Fibroblast of lung (primary cell): ENCODE results near the gene COL4A1. TPM values are rescaled to one million over a fixed set of nuclear protein-coding genes. Genes with fewer than 3 reads are reported as not detected.

Source experiments
- DNase-seq, 2 donors: peaks; one replicate each; pipeline versions ENCODE4 v3.0.0 to v3.0.0-alpha.2; 2010; ENCODE audit warnings: low read depth in 2 of 2
- H2AFZ ChIP-seq: 2 replicates; pipeline ENCODE4 v1.5.1; 2012; ENCODE audit warnings: low read length, control low read depth, inconsistent platforms
- H3K27ac ChIP-seq: 2 replicates; pipeline ENCODE4 v1.5.1; 2011; ENCODE audit warnings: low read length, control low read depth; ENCODE audit not compliant: insufficient read depth
- H3K27me3 ChIP-seq: 2 replicates; pipeline ENCODE4 v1.5.1; 2011; ENCODE audit warnings: mild to moderate bottlenecking, low read length; ENCODE audit not compliant: control insufficient read depth, insufficient read depth
- H3K36me3 ChIP-seq: 2 replicates; pipeline ENCODE4 v1.5.1; 2011; ENCODE audit warnings: low read length; ENCODE audit not compliant: control insufficient read depth, insufficient read depth
- H3K4me1 ChIP-seq: 2 replicates; pipeline ENCODE4 v1.5.1; 2011; ENCODE audit warnings: low read length; ENCODE audit not compliant: control insufficient read depth, insufficient read depth; ENCODE audit errors: extremely low read depth
- H3K4me2 ChIP-seq: 2 replicates; pipeline ENCODE4 v1.5.1; 2011; ENCODE audit warnings: low read length, control low read depth; ENCODE audit not compliant: insufficient read depth; ENCODE audit errors: extremely low read depth
- H3K4me3 ChIP-seq, 4 experiments: fragments of 200-600 bp in 1 of 4; sonication (generic) in 1 of 4; replicated peaks in 1 of 4; 2 replicates each; pipeline ENCODE4 v1.5.1; 2011 to 2016; ENCODE audit warnings: low read length in 4 of 4, low read depth in 3 of 4, mild to moderate bottlenecking in 3 of 4, control low read depth in 2 of 4, inconsistent platforms in 1 of 4, mixed read lengths in 1 of 4; ENCODE audit not compliant: insufficient read depth in 1 of 4; ENCODE audit errors: control extremely low read depth in 1 of 4
- H3K79me2 ChIP-seq: 2 replicates; pipeline ENCODE4 v1.5.1; 2012; ENCODE audit warnings: mild to moderate bottlenecking, low read length, inconsistent platforms; ENCODE audit not compliant: control insufficient read depth, insufficient read depth
- H3K9ac ChIP-seq: 2 replicates; pipeline ENCODE4 v1.5.1; 2011; ENCODE audit warnings: mild to moderate bottlenecking, low read length, control low read depth; ENCODE audit not compliant: insufficient read depth
- H3K9me3 ChIP-seq: 2 replicates; pipeline ENCODE4 v1.5.1; 2012; ENCODE audit warnings: low read depth, low read length; ENCODE audit not compliant: control insufficient read depth, insufficient read depth
- H4K20me1 ChIP-seq: 2 replicates; pipeline ENCODE4 v1.5.1; 2011; ENCODE audit warnings: low read length; ENCODE audit not compliant: control insufficient read depth, insufficient read depth; ENCODE audit errors: extremely low read depth
- CTCF ChIP-seq, 2 donors: IDR thresholded peaks in 1 of 2; conservative IDR thresholded peaks in 1 of 2; 1 replicate in 1 of 2; 2 replicates in 1 of 2; pipeline ENCODE4 v1.5.1; 2011 to 2012; ENCODE audit warnings: low read length in 2 of 2, control low read depth in 1 of 2, inconsistent platforms in 1 of 2, low read depth in 1 of 2, mild to moderate bottlenecking in 1 of 2
- EZH2 ChIP-seq: IDR thresholded peaks from 2 replicates; pipeline ENCODE4 v1.5.1; 2012; ENCODE audit warnings: low read length, control low read depth, mild to moderate bottlenecking; ENCODE audit errors: missing control alignments
- polyA plus RNA-seq, 2 donors: library from polyadenylated mRNA; depleted of rRNA in 1 of 2; stranded (reverse) in 1 of 2; unstranded in 1 of 2; fragments of >200 nt; gene quantifications; 2 replicates each; pipeline ENCODE4 v1.2.1, GENCODE V29; 2011 to 2012; ENCODE audit warnings: missing spikeins in 1 of 2
- total RNA-seq: library from RNA; depleted of rRNA; stranded (reverse); fragments of >200 nt; gene quantifications from 2 replicates; pipeline ENCODE4 v1.2.1, GENCODE V29; 2014

The COL4A1 gene
- total and polyA plus RNA-seq, 2 donors (not counting 1 experiment from before 2014, with no cell fraction given) = 34.0 to 607 TPM

- H3K27ac ChIP-seq = peak overlapping the region; percentile 26
Measured at GRCh38 chr13:110280231-110280813, 26.6 kb downstream of the COL4A1 start.

DNA sequence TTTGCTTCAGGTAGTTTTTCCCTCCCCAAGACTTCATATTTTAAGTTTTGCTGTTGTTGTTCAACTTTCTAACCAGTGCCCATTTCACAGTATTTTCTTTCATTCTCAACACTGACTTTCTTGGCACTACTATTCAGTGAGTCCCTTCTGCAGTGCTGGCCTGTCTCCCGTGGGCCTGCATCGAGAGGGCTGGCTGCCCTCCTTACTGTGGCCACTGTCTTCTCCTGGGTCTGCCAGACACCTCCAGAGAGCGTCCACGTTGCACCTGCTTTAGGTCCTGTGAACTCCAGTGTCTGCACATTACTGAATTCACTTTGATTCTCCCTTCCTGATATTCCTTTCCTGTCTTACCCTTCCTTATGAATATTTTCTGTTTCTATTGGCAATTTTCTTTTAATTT is 27.3 kb downstream of the COL4A1 start:
- peaks cover 34% of the 10 kb centered on the region for H3K4me1 ChIP-seq
- no peak for DNase-seq

More at GRCh38 chr13:110280231-110280813, 26.6 kb downstream of the COL4A1 start:
- H3K9ac ChIP-seq = no peak overlapping the region
- H3K4me2 ChIP-seq = no peak overlapping the region
- H3K9me3 ChIP-seq = no peaks in the 10 kb centered on the region
- H3K27me3 ChIP-seq = no peaks in the 10 kb centered on the region
- H3K4me3 ChIP-seq = no peak overlapping the region
- no peaks in the 10 kb centered on the region for H4K20me1 ChIP-seq
- no peak overlapping the region for H2AFZ ChIP-seq
- DNase-seq = no peak
- H3K36me3 ChIP-seq = peaks cover 3% of the 10 kb centered on the region
- no peak for TF ChIP-seq EZH2
- TF ChIP-seq CTCF (conservative IDR thresholded peaks at IDR 0.05 in 1 of 2, IDR thresholded peaks at IDR 0.05 in 1 of 2; ENCODE audit: low read depth in 1 of 2, low read length in 2 of 2) = no peak
- peaks cover 39% of the 10 kb centered on the region for H3K4me1 ChIP-seq
- H3K79me2 ChIP-seq = peaks cover 53% of the 10 kb centered on the region

GRCh38 chr13:110278859-110279258 is 28.1 kb downstream of the COL4A1 start:
- no peak for TF ChIP-seq EZH2
- TF ChIP-seq CTCF (conservative IDR thresholded peaks at IDR 0.05 in 1 of 2, IDR thresholded peaks at IDR 0.05 in 1 of 2; ENCODE audit: low read depth in 1 of 2, low read length in 2 of 2) = no peak
- H3K9ac ChIP-seq = no peak overlapping the region
- DNase-seq = no peak
- H3K79me2 ChIP-seq = peaks cover 60% of the 10 kb centered on the region
- no peak overlapping the region for H3K4me3 ChIP-seq
- H3K27ac ChIP-seq = no peak overlapping the region
- H3K27me3 ChIP-seq = no peaks in the 10 kb centered on the region
- H3K9me3 ChIP-seq = no peaks in the 10 kb centered on the region
- H4K20me1 ChIP-seq = no peaks in the 10 kb centered on the region
- H3K4me1 ChIP-seq = peaks cover 32% of the 10 kb centered on the region
- no peak overlapping the region for H3K4me2 ChIP-seq
- H3K36me3 ChIP-seq = peaks cover 3% of the 10 kb centered on the region
- no peak overlapping the region for H2AFZ ChIP-seq

More for the DNA sequence above, 27.3 kb downstream of the COL4A1 start:
- H3K4me2 ChIP-seq = no peak overlapping the region
- no peak for TF ChIP-seq CTCF (conservative IDR thresholded peaks at IDR 0.05 in 1 of 2, IDR thresholded peaks at IDR 0.05 in 1 of 2; ENCODE audit: low read depth in 1 of 2, low read length in 2 of 2)
- no peak for TF ChIP-seq EZH2
- H3K9me3 ChIP-seq = no peaks in the 10 kb centered on the region
- peaks cover 55% of the 10 kb centered on the region for H3K79me2 ChIP-seq
- no peak overlapping the region for H2AFZ ChIP-seq
- H3K9ac ChIP-seq = peak overlapping the region; percentile 36
- no peaks in the 10 kb centered on the region for H3K27me3 ChIP-seq
- H3K36me3 ChIP-seq = peaks cover 3% of the 10 kb centered on the region
- no peak overlapping the region for H3K4me3 ChIP-seq
- no peaks in the 10 kb centered on the region for H4K20me1 ChIP-seq
- no peak overlapping the region for H3K27ac ChIP-seq
